ENCODE data around the gene JTB. TPM values are rescaled to one million over a fixed set of nuclear protein-coding genes. Genes with fewer than 3 reads are reported as not detected.

JTB gene
- total RNA-seq, 1 experiment from 2014 or later: 134 TPM

GRCh38 chr1:153929426-153929825 lies 48.0 kb downstream of the JTB start:
- in situ Hi-C loops (cut with HindIII; ENCODE audit: low pct_unique_long_range_greater_than_20kb, low sequenced_read_pairs): no loop called here
- H3K27me3 ChIP-seq (ENCODE audit: control insufficient read depth, insufficient read depth, low read length): no peaks in the 10 kb centered on the region
- CTCF ChIA-PET: no interaction called here

DNA sequence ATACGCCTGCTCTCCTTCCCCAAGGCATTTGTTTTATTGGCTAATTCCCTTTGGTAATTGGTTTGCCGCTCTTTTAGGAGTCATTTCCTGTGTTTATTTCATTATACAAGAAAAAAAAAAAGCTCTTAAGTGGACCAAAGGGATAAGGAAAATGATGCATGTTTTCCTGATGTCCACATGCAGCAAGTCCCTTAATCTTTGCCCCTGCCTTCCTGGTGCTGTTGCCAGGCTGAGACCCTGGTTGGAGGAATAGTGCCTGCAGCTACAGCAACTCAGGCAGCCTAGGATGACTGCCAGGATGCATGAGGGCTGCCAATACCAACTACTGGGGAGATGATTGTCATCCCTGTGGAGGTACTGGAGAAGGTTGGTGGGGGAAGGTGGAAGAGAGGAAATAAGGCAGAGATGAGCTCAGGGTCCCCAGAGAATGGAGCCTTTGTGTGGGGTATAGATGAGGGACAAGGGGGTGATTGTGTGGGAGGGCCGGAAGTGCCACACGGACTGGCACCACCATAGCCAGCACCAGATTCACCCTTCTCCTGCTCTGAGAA lies 48.6 kb downstream of the JTB start:
- Histone ChIP-seq H3K36me3 (ENCODE audit: control insufficient read depth, insufficient read depth, low read length) (no peaks in the 10 kb centered on the region), H3K27ac (ENCODE audit: low read length) (no peak overlapping the region), H3K4me3 (ENCODE audit: low read depth in 2 of 2, low read length in 2 of 2) (no peak overlapping the region), H3K9me3 (ENCODE audit: control insufficient read depth, insufficient read depth, low read depth, low read length) (no peaks in the 10 kb centered on the region), H3K4me1 (ENCODE audit: control insufficient read depth, insufficient read depth, low read length) (no peaks in the 10 kb centered on the region), H3K27me3 (ENCODE audit: control insufficient read depth, insufficient read depth, low read length) (no peaks in the 10 kb centered on the region)
- ATAC-seq (no peak), DNase-seq (ENCODE audit: low read depth, low spot score) (no peak)
- in situ Hi-C loops (cut with HindIII; ENCODE audit: low pct_unique_long_range_greater_than_20kb, low sequenced_read_pairs): no loop called here
- ChIA-PET CTCF (no interaction called here), POLR2A (interaction anchor here (1.0 kb wide), 1 partner anchor 31 kb away, joined by 6 read pairs; no protein-coding TSS in a partner anchor)
- TF ChIP-seq, protein P1, sequence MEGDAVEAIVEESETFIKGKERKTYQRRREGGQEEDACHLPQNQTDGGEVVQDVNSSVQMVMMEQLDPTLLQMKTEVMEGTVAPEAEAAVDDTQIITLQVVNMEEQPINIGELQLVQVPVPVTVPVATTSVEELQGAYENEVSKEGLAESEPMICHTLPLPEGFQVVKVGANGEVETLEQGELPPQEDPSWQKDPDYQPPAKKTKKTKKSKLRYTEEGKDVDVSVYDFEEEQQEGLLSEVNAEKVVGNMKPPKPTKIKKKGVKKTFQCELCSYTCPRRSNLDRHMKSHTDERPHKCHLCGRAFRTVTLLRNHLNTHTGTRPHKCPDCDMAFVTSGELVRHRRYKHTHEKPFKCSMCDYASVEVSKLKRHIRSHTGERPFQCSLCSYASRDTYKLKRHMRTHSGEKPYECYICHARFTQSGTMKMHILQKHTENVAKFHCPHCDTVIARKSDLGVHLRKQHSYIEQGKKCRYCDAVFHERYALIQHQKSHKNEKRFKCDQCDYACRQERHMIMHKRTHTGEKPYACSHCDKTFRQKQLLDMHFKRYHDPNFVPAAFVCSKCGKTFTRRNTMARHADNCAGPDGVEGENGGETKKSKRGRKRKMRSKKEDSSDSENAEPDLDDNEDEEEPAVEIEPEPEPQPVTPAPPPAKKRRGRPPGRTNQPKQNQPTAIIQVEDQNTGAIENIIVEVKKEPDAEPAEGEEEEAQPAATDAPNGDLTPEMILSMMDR (IDR thresholded peaks at IDR 0.05): no peak
- TF ChIP-seq, protein P2, sequence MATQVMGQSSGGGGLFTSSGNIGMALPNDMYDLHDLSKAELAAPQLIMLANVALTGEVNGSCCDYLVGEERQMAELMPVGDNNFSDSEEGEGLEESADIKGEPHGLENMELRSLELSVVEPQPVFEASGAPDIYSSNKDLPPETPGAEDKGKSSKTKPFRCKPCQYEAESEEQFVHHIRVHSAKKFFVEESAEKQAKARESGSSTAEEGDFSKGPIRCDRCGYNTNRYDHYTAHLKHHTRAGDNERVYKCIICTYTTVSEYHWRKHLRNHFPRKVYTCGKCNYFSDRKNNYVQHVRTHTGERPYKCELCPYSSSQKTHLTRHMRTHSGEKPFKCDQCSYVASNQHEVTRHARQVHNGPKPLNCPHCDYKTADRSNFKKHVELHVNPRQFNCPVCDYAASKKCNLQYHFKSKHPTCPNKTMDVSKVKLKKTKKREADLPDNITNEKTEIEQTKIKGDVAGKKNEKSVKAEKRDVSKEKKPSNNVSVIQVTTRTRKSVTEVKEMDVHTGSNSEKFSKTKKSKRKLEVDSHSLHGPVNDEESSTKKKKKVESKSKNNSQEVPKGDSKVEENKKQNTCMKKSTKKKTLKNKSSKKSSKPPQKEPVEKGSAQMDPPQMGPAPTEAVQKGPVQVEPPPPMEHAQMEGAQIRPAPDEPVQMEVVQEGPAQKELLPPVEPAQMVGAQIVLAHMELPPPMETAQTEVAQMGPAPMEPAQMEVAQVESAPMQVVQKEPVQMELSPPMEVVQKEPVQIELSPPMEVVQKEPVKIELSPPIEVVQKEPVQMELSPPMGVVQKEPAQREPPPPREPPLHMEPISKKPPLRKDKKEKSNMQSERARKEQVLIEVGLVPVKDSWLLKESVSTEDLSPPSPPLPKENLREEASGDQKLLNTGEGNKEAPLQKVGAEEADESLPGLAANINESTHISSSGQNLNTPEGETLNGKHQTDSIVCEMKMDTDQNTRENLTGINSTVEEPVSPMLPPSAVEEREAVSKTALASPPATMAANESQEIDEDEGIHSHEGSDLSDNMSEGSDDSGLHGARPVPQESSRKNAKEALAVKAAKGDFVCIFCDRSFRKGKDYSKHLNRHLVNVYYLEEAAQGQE (IDR thresholded peaks at IDR 0.05; ENCODE audit: insufficient read depth in 1 of 2, low read depth in 2 of 2, low read length in 1 of 2): no peak
- TF ChIP-seq SIN3A (IDR thresholded peaks at IDR 0.05; ENCODE audit: borderline replicate concordance, insufficient read depth, low read depth, low read length) (no peak), POLR2AphosphoS5 (IDR thresholded peaks at IDR 0.05; ENCODE audit: low read depth, low read length) (no peak), TCF7L2 (IDR thresholded peaks at IDR 0.05; ENCODE audit: low read depth, low read length) (no peak)
- no TSS peak for BruUV-seq (replicated peaks)
- intact Hi-C loops (cut with micrococcal nuclease; ENCODE audit: unreplicated experiment): no loop called here

More at GRCh38 chr1:153929426-153929825, 48.0 kb downstream of the JTB start:
- TF ChIP-seq, protein P1 (IDR thresholded peaks at IDR 0.05): no peak
- TF ChIP-seq TCF7L2 (IDR thresholded peaks at IDR 0.05; ENCODE audit: low read depth, low read length): no peak
- TF ChIP-seq SIN3A (IDR thresholded peaks at IDR 0.05; ENCODE audit: borderline replicate concordance, insufficient read depth, low read depth, low read length): no peak
- Histone ChIP-seq H3K9me3 (ENCODE audit: control insufficient read depth, insufficient read depth, low read depth, low read length) (no peaks in the 10 kb centered on the region), H3K4me3 (ENCODE audit: low read depth in 2 of 2, low read length in 2 of 2) (no peak overlapping the region), H3K27ac (ENCODE audit: low read length) (no peak overlapping the region), H3K36me3 (ENCODE audit: control insufficient read depth, insufficient read depth, low read length) (no peaks in the 10 kb centered on the region), H3K4me1 (ENCODE audit: control insufficient read depth, insufficient read depth, low read length) (no peaks in the 10 kb centered on the region)
- no TSS peak for BruUV-seq (replicated peaks)
- intact Hi-C loops (cut with micrococcal nuclease; ENCODE audit: unreplicated experiment): no loop called here
- ATAC-seq (no peak), DNase-seq (ENCODE audit: low read depth, low spot score) (no peak)
- POLR2A ChIA-PET: interaction anchor here (0.6 to 1.0 kb wide), 3 partner anchors 14 to 52 kb away, joined by 6 to 7 read pairs (median 6); no protein-coding TSS in a partner anchor
